Measurements from ENCODE around the gene BBS2. TPM values are rescaled to one million over a fixed set of nuclear protein-coding genes. Genes with fewer than 3 reads are reported as not detected.

Gene BBS2
- total and polyA plus RNA-seq, 2 experiments from 2014 or later = 13.7 to 25.2 TPM

DNA sequence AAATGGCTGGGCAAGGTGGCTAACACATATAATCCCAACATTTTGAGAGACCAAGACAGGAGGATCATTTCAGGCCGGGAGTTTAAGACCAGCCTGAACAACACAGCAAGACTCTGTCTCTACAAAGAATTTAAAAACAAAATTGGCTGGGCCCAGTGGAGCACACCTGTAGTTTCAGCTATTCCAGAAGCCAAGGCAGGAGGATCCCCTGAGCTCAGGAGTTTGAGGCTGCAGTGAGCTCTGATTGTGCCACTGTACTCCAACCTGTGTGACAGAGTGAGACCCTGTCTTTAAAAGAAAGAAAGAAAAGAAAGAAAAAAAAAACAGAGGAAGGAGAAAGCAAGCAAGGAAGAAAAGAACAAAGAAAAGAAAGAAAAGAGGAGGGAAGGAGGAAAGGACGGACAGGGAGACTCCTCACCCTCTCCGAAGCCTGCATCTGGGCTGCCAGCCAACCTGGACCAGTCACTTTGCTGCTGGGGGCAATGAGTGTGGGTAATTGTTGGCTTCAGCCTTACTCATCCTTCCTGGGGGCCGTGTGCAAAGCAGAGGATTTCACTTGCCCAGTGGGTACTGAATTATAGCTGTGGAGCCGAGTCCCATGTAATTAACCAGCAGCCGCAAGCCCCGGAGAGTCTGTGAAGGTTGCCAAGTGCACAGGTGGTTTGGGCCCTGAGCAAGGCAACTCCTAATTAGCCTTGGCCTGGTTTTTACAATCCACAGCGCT, 38.4 kb upstream of the BBS2 start:
- DNase-seq (ENCODE audit: low spot score) (no peak), ATAC-seq (no peak)
- H3K9me2 ChIP-seq (ENCODE audit: insufficient read depth) = no peaks in the 10 kb centered on the region
- TF ChIP-seq, protein P1, sequence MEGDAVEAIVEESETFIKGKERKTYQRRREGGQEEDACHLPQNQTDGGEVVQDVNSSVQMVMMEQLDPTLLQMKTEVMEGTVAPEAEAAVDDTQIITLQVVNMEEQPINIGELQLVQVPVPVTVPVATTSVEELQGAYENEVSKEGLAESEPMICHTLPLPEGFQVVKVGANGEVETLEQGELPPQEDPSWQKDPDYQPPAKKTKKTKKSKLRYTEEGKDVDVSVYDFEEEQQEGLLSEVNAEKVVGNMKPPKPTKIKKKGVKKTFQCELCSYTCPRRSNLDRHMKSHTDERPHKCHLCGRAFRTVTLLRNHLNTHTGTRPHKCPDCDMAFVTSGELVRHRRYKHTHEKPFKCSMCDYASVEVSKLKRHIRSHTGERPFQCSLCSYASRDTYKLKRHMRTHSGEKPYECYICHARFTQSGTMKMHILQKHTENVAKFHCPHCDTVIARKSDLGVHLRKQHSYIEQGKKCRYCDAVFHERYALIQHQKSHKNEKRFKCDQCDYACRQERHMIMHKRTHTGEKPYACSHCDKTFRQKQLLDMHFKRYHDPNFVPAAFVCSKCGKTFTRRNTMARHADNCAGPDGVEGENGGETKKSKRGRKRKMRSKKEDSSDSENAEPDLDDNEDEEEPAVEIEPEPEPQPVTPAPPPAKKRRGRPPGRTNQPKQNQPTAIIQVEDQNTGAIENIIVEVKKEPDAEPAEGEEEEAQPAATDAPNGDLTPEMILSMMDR (conservative IDR thresholded peaks at IDR 0.05; ENCODE audit: low read depth in 2 of 2) = no peak
- TF ChIP-seq POLR2AphosphoS5 (IDR thresholded peaks at IDR 0.05; ENCODE audit: low read depth) (no peak), JUNB (IDR thresholded peaks at IDR 0.05; ENCODE audit: unreplicated experiment) (no peak), NANOG (IDR thresholded peaks at IDR 0.05; ENCODE audit: borderline replicate concordance) (no peak), STAT1 (IDR thresholded peaks at IDR 0.05; ENCODE audit: unreplicated experiment) (no peak), EZH2 (IDR thresholded peaks at IDR 0.05; ENCODE audit: low read depth, unreplicated experiment) (no peak), CREB1 (CRISPR knock-in tag; IDR thresholded peaks at IDR 0.05; ENCODE audit: low read depth) (no peak), ZNF114 (CRISPR knock-in tag; IDR thresholded peaks at IDR 0.05) (no peak), ZNF331 (CRISPR knock-in tag; IDR thresholded peaks at IDR 0.05; ENCODE audit: low read depth) (no peak)
- TF ChIP-seq, protein P2, sequence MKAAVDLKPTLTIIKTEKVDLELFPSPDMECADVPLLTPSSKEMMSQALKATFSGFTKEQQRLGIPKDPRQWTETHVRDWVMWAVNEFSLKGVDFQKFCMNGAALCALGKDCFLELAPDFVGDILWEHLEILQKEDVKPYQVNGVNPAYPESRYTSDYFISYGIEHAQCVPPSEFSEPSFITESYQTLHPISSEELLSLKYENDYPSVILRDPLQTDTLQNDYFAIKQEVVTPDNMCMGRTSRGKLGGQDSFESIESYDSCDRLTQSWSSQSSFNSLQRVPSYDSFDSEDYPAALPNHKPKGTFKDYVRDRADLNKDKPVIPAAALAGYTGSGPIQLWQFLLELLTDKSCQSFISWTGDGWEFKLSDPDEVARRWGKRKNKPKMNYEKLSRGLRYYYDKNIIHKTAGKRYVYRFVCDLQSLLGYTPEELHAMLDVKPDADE (IDR thresholded peaks at IDR 0.05) = no peak
- TF ChIP-seq, protein P3, sequence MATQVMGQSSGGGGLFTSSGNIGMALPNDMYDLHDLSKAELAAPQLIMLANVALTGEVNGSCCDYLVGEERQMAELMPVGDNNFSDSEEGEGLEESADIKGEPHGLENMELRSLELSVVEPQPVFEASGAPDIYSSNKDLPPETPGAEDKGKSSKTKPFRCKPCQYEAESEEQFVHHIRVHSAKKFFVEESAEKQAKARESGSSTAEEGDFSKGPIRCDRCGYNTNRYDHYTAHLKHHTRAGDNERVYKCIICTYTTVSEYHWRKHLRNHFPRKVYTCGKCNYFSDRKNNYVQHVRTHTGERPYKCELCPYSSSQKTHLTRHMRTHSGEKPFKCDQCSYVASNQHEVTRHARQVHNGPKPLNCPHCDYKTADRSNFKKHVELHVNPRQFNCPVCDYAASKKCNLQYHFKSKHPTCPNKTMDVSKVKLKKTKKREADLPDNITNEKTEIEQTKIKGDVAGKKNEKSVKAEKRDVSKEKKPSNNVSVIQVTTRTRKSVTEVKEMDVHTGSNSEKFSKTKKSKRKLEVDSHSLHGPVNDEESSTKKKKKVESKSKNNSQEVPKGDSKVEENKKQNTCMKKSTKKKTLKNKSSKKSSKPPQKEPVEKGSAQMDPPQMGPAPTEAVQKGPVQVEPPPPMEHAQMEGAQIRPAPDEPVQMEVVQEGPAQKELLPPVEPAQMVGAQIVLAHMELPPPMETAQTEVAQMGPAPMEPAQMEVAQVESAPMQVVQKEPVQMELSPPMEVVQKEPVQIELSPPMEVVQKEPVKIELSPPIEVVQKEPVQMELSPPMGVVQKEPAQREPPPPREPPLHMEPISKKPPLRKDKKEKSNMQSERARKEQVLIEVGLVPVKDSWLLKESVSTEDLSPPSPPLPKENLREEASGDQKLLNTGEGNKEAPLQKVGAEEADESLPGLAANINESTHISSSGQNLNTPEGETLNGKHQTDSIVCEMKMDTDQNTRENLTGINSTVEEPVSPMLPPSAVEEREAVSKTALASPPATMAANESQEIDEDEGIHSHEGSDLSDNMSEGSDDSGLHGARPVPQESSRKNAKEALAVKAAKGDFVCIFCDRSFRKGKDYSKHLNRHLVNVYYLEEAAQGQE (IDR thresholded peaks at IDR 0.05; ENCODE audit: unreplicated experiment) = no peak
- Mint-ChIP-seq H3K36me3 (ENCODE audit: low read depth) (no peaks in the 10 kb centered on the region), H3K4me3 (no peak overlapping the region), H3K9me3 (no peaks in the 10 kb centered on the region), H3K27me3 (ENCODE audit: insufficient read depth, low read depth, poor library complexity) (peaks cover 5% of the 10 kb centered on the region), H3K27ac (no peak overlapping the region), H3K4me1 (no peaks in the 10 kb centered on the region; the same call in 2 of the 3 replicates)
- H3K27me3 ChIP-seq (ENCODE audit: insufficient read depth) = no peaks in the 10 kb centered on the region
- no peaks in the 10 kb centered on the region for H3K4me1 ChIP-seq (ENCODE audit: insufficient read depth)
- H3K27ac ChIP-seq (ENCODE audit: low read depth) = no peak overlapping the region
- no peak overlapping the region for H3K4me3 ChIP-seq
- no peaks in the 10 kb centered on the region for H3K79me2 ChIP-seq (replicated peaks; ENCODE audit: insufficient read depth)
- H3F3A ChIP-seq (replicated peaks; ENCODE audit: low read depth) = no peaks in the 10 kb centered on the region
- H3K36me3 ChIP-seq (ENCODE audit: insufficient read depth) = no peaks in the 10 kb centered on the region
- no peak overlapping the region for H3K4me2 ChIP-seq
- peak overlapping the region; percentile 56 for H2AFZ ChIP-seq
- H4K20me1 ChIP-seq (replicated peaks; ENCODE audit: insufficient read depth) = no peaks in the 10 kb centered on the region
